ENCODE results near the gene ASIC3.
A peak's percentile ranks its signal among the peaks of the same experiment; 100 is the strongest.

The ASIC3 gene

DNA sequence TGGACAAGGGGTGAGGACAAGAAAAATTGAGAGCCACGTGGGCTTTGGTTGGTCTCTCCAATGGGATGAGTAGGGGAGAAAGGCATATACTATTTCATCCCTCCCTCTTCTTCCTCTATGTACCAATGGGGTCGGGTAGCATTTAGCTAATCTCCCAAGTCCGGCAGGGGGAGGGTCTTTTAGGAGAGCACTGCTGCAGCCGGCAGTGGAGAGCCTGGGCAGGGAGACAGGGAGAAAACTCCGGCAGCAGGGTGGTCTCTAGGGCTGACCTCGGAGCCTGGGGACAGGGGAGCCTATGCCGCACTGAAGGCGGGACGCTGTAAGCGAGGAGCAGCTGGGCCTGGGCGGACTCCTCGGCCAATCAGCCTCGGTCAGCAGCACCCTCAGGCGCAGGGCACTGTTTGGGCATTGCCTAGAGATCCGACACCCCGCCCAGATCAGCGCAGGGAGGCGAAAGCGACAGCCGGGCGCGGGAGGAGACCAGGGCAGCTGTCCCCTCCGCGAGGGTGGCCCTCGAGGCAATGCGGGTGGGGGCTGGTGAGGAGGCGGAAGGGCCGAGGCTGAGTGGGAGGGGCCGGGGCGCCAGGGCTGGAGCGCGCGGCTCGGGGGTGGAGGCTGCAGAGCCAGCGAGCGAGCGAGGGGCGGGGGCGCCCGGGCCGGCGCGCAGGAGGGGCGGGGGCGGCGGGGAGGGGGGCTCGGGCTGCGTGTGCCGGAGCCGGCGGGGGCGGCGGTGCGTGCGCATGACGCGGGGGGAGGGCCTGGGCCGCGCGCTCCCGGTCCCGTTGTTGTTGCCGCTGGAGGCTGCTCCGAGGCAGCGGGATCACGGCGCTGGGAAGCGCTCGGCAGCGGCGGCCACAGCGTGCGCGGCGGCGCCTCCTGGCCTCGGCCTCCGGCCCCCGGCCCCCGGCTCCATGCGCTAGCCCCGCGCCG lies 37.6 kb downstream of the ASIC3 start, which contains the start of gene AGAP3:
AGAP3 (plus strand) TSS at position 785 of the 930 bp plus-strand sequence. CDS start 267 bp downstream, outside the sequence.
- DNase-seq (ENCODE audit: low read depth in 2 of 2) = peak in 1 of 2 donors; percentile 27

DNA sequence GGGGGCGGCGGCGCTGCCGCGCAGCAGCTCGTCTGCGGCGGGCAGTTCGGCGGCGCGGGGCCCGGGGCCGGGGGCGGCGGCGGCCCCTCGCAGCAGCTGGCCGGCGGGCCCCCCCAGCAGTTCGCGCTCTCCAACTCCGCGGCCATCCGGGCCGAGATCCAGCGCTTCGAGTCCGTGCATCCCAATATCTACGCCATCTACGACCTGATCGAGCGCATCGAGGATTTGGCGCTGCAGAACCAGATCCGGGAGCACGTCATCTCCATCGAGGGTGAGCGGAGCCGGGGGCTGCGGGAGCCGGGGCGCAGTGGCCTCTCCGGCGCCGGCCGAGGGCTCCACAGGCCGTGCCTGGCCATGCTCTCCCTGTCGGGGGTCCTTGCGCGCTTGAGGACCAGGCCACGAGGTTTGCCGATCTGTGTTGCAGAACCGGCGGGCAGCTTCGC lies 38.5 kb downstream of the ASIC3 start:
- no peak for DNase-seq (ENCODE audit: low read depth in 2 of 2)

DNA sequence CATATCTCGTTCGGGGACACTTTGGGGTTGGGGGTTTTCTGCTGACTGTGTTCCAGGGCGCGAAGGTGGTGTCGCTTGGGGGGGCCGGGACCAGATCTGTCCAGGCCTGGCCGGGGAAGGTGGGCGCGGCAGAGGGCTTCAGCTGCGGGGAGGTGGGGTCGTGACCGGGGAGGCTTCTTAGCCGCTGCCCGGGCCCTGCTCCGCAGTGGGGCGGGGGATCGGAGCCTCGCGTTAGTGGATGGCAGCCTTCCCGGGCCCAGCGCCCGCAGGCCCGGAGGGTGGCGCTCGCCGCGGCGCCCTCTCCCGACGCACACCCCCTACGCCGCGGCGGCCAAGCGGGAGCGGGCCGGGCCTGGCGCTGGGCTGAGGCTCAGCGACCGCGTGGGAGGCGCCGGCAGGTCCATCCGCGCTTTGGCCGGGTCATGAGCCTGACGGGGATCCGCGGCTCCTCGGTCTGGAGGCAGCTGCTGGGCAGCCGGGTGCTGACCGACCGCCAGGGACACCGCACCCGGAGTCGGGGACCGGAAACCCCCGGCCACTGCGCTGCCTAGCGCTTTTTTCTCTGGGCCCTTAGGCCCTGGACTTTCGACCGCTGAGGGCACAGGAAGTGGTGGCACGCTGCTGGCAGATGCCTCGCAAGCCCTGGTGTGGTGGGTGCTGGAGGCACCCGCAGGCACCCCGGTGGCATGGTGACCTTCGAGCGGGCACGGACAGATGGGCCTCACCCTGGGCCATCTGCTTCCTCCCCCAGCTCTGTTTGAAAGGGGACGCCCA lies 39.1 kb downstream of the ASIC3 start:
- DNase-seq (ENCODE audit: low read depth in 2 of 2) = no peak

DNA sequence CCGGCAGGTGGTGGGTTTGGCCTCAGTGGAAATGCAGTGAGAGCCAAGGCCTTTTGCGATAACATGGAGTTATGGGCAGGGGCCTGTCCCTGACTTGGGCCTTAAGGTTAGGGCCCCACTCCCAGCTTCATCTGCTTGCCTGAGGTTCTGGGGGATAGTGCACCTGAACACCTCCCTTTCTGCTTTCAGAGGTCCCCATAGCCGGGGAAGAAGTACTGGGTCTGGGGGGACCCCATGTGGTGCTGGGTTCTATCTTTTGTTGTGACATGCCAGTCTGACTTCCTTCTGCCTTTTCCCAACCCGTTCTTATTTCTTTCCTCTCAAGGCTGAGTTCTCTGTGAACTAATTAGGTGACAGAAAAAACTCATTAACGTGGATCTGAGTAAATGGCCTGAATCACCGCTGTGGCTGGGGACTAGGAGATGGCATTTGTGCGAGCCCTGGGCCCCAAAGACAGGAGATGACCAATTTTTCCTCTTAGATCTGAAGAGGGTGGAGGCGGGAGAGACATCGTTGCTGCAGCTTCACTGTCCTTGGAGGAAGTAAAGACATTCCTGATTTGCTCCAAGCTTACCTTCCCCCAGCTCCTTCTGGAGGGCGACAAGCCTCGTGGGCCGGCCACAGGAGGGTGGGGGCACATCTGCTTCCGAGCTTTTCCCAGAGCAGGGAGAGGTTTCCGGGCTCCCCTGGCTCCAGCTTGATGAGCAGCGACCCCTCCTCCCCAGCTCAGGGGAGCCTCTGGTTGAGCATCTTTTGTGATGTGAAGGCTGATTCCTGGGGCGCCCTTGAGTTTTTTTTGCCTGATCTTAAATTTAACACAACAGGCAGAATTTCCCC lies 39.9 kb downstream of the ASIC3 start:
- DNase-seq (ENCODE audit: low read depth in 2 of 2) = no peak

DNA sequence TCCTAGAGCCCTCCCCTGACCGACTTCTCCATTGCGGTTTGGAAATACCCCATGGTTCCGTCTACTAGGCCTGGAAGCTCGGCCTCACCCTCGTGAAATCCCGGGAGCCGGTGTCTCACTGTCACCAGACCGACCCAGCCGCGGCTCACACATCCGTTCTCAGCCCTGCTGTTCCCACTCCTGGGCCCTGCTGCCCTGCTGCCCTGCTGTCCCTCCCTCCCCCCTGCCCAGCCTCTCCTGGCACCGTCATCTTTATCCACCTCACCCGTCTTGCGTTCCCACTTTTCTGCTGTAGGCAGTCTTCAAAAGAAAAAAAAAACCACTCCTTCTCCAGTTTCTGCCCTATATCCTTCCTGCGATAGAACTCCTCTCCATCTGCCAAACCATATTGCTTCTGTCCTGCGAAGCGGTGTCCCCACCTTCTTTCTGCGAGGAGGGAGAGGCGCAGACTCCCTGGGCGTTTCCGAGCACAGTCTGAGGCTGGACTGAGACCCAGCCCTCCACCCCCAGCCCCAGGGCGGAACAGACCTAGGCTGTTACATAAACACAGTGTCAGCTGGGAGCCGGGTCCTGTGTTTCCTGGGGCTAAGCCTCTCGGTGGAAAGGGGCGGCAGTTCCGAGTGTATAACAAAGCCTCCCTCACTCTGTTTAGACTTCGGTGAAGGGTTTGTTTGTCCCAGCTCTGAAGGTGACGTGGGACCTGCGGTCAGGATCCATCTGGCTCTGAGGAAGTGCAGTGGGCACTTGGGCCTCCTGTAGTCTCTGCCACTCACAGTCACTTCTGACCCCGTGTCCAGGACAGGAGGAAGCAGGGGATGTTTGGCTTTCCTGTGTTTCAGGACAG lies 40.7 kb downstream of the ASIC3 start:
- no peak for DNase-seq (ENCODE audit: low read depth in 2 of 2)

DNA sequence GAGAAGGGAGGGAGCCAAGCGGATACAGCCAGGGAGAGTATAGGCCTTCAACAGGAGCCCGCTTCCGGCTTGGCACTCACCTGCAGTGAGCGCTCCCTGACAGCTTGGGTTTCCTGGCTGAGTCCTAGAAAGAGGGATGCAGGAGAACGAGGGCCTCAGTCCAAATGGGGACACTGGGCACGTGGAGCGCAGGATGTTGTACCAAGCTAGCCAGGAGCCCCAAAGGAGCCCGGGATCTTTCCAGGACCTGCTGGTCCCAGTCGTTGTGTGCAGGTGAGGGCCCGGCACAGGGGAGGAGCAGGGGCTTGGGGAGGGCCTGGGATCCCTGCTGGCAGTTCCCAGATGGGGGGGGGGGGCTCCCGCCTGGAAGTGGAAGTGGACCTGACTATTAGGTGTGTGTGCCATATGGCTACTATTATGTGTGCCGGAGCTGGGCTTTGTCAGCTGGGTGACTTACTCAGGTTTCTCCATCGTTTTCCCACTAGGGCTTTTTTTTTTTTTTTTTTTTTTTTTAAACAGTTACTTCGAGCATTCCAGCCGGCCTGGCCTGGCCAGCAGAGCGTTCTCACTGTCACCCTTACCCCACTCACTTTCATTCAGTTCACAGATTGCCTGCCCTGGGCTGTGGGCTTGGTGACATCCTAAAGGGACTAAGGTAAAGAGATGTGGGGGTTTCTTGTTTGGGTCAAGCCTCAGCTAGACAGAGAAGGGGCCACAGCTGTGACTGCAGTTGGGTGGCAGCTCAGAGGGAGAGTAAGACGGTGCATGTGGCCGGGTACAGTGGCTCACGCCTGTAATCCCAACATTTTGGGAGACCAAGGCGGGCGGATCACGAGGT lies 41.8 kb downstream of the ASIC3 start:
- no peak for DNase-seq (ENCODE audit: low read depth in 2 of 2)

DNA sequence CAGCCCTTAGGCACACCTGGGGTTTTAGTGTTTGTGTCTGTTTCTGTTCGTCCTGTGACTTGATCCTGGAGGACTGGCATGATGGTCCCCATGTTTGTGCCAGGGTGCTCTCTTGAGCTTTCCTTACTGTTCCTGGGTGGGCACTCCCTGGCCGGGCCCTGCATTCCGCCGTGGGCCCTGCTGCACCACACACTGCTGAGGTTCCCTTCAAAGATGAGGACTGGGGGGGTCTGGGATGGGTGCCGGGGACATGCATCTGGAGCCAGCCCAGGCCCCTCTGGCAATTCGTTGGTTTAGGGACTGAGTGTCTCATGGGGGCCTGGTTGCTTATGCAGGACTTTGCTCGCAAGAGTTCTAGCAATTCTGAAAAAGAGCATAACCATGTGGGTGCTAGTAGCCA lies 42.7 kb downstream of the ASIC3 start:
- DNase-seq (ENCODE audit: low read depth in 2 of 2) = no peak

DNA sequence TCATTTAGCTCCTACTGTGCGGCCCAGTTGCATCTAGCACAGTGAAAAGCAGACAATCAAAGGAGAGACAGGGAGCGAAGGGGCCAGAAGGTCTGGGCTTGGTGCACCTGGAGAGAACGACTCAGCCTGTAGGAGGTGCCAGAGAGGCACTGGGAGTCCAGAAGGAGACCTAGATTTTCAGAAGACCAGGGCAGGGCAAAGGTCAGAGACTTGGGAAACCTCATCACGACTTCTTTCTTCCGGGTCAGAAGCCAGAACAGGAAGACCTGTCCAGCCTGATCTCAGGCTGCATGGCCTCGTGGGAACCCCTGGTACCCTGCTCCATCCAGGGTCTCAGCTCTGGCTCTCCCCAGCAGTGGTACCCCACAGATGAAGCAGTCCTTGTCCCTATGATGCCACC lies 43.1 kb downstream of the ASIC3 start:
- DNase-seq (ENCODE audit: low read depth in 2 of 2) = no peak

DNA sequence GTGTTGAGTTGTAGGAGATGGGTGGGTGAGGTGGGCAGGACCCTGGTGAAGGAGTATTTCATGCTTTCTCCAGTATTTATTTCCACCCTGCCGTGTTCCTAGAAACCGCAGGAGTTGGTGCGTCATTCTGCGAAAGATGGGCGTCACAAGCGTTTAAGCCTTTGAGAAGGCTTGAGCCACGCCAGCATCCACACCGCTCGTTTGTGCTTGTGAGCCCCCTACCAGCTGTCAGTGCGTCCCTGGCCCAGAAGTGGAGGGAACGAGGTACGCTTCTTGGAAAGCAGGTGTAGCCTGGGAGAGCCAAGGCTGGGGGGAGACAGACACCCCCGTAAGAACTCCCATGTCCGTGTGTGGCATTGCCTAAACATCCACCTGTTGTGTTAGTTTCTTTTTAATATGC lies 43.7 kb downstream of the ASIC3 start:
- no peak for DNase-seq (ENCODE audit: low read depth in 2 of 2)

DNA sequence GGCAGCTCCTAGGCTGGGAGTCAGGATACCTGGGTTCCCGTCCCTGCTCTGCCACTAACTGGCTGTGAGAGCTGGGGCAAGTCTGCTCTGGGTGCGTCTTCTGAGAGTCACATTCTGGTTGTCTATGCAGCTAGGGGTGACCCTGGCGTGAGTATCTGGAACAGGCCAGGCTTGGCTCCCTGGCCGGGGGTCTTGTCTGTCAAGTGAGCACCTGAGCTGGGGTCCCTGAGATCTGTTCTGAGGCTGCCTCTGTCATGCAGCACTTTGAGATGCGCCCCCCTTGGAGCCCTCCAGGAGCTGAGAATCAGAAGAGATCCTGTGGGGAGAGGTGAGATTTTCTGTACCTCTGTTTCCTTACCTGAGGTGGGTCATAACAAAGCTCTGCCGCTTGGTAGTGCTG lies 45.4 kb downstream of the ASIC3 start:
- no peak for DNase-seq (ENCODE audit: low read depth in 2 of 2)

DNA sequence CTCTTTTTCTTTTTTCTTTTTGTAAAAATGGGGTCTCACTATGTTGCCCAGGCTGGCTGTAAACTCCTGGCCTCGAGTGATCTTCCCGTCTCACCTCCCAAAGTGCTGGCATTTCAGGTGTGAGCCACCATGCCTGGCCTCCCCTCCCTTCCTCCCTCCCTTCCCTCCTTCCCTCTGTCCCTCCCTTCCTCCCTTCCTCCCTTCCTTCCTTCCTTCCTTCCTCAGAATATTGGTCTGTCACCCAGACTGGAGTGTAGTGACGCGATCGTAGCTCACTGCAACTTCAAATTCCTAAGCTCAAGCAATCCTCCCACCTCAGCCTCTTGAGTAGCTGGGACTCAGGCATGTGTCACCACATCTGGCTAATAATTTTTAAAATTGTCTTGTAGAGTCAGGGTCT lies 46.3 kb downstream of the ASIC3 start:
- DNase-seq (ENCODE audit: low read depth in 2 of 2) = no peak

DNA sequence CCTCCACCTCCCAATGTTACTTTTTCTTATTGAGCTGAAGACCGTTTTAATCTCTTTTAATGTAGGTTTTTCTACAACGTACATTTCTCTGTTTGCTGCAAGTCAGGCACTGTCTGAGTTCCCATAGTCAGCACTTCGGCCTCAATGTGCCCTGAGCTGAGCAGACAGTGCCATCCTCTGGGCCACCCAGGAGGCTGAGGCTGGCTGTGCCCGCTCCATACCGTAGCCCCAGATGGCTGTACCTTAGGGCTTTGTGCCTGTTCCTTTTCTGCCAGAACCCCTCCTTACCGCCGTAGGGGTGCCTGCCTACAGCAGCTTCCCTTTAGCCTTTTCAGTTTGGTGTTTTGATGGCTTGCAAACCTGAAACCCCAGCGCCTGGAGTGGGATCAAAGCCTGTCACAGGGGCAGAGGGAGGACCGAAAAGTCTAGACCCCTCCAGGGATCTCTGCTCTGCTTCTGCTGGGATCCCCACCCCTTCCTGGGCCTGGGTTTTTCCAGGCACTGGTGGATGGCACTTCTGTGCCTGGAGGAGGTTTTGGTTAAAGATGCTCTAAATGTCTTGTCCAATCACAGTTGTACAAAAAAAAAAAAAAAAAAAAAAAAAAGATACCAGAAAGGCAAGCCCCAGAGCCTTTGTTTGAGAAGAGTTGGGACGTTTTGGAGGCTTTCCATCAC lies 46.9 kb downstream of the ASIC3 start:
- DNase-seq (ENCODE audit: low read depth in 2 of 2) = no peak

DNA sequence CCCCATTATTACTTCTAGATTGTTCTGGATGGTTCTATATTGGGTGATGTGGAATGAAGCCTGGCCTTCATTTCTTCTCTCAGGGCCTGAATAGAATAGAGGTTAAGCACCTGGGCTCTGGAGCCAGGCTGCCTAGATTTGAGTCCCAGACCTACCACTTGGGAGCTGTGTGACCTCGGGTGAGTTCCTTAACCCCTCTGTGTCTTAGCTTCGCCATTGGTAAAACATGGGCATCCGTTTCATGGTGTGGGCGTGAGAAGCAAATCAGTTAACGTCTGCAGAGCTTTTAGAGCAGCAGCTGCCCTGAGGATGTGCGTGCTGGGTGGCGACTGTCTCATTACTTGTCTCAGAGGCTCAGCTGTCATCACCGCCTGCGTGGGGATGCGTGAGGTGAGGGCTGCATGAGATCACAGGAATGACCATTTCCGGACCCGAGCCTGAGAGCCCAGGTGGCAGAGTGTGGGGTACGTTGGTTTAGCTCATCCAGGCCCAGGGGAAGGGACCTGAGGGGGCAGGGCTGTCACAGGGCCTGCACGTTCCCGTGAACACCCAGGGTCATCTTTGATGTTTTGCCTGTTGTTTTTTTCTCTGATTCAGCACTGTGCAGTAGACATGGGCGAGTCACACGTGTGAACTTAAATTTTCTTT lies 47.6 kb downstream of the ASIC3 start:
- no peak for DNase-seq (ENCODE audit: low read depth in 2 of 2)

DNA sequence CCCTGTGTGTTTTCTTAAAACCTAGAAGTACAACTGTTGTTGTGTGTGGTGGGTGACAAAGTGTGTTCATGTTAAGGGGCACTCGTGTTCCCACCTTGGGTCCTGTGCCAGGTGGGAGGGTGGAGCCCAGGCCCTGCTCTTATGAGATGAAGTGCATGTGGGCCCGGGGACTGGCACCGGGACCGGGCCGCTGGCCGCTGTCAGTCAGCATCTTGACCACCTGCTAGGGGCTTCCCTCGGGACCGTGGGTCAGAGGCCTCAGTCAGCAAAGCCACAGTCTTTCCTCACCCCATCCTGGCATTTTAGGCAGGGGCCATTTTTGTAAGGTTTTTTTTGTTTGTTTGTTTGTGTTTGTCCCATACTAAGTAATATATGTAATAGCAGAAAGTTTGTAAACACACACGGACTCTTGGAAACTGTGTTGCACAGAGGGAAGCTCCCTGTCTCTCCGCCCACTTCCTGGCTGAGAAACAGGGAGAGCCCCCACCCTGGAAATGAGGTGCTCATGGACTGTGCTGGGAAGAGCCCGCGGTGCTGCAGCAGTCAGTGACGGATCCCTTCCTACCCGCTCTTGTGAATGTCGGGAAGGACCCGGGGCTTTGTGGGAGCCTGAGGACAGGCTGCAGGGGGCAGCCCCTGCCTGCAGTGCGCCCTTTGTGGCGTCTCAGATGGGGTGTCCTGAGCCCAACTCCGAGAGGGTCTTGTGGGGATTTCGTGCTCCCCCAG lies 51.3 kb downstream of the ASIC3 start:
- no peak for DNase-seq (ENCODE audit: low read depth in 2 of 2)

DNA sequence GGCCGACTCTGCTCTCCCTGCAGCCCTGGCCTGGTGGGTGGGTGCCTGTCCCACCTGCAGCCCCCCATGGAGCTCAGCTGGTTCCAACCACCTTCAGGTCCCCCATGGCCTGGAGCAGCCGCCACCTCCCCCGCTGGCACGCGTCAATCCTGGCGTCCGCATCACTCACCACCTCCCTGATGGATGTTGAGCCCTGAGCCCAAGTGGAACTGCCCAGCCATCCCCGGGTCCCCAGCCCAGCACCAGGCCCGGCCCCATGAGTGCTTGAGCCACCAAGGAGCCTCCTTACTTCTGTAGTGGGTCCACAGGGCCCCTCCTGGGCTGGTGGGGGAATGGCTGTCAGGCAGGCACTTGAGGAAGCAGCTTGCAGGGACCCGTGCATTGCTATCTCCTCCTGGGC lies 52.6 kb downstream of the ASIC3 start:
- DNase-seq (ENCODE audit: low read depth in 2 of 2) = no peak

DNA sequence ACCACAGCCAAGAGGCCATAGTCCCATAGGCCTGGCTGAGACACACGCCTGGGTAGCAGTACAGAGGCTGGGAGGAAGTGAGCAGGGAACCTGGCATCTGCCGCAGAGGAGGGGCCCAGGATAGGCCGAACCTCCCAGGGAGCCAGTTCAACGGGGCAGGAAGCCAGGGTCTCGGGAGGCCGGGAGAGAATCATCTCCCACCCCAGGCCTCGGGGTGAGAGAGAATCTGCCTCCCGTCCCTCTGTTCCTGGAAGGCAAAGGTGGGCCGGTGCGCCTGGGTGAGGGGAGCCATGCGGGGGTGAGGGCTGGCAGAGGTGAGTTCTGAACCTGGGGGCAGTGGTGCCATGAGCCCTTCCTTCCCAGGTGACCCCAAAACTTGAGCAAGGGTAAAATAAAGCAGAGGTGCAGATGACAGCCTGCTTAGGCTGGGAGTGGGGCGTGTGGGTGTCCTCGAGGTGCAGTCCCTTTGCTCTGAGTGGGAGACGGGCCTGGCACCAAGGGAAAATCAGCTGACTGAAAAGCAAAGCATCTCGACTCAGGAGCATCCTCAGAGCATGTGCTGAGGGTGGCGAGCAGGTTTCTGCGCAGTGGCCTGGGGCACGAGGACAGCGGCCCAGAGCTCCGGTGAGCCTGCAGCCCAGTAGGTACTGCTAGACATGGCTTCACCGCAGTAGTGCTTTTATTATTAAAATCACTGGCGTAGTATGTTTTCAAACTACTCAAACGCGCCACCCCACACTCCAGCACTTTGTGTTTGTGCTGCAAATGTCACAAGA lies 53.5 kb downstream of the ASIC3 start:
- no peak for DNase-seq (ENCODE audit: low read depth in 2 of 2)
